NCI-H1417 (cell line): ENCODE data around the gene NT5C1A.
A peak's percentile ranks its signal among the peaks of the same experiment; 100 is the strongest.

Experiments
- DNase-seq, 3 experiments: peaks; one replicate each; lab custom pipeline; 2025; lab: John Stamatoyannopoulos, UW

NT5C1A gene

GRCh38 chr1:39689635-39690034 lies 17.7 kb upstream of the NT5C1A start:
- DNase-seq, result peak in 2 of 3 experiments; percentile 31 to 72

DNA sequence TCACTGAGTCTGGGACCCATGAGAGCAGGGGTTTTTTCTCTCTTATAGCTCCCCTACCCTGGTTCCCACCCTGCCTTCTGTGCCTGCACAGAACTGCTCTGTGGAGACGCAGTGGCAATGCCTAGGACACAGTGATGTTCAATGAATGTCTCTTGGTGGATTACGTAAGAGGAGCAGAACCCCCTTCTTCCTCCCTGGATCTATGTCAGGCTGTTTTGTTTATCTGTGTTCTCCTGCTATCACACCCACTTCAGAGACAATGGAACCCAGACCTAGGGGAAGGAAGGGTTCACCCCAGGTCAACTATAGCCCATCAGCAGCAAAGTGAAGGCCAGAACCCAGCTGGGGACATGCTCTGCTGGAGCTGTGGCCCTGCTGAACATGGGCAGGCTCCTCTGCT lies 17.3 kb upstream of the NT5C1A start:
- peak in 1 of 3 experiments; percentile 54 for DNase-seq

DNA sequence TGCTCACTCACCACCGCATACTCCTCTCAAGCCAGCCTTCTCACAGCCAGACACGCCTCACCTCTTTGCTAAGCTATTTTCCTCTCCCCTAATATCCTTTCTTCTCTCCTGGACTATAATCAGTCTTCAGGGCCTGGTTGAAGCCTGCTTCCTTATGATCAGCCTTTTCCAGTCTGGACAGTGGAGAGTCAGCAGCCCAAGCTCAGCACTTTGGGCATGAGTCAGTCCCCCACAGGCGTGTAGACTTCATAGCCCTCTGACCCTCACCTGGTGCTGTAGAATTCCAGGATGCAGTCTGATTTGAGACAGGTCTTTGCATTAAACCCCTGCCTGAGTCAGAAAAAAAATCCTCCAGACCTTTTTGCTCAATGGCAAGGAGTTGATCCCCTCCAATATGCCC lies 16.8 kb upstream of the NT5C1A start:
- no peak for DNase-seq

GRCh38 chr1:39687243-39687642 lies 15.3 kb upstream of the NT5C1A start:
- no peak for DNase-seq

DNA sequence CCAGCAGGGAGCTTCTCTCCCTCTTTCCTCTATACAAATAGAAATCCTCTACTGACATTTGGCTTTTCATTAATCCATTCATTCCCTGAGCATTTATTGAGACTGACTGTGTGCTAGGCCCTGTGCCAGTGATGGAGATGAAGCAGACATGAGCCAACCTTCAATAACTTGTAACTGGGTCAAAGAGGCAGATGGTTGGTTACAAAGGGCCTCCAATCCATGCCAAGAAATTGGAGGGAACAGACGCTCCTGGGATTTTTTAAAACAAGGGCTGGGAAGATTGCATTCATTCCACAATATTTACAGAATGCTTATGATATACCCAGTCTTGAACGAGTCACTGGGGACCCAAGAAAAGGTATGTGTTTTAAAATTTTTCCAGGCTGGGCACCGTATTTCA lies 13.2 kb upstream of the NT5C1A start:
- no peak for DNase-seq

GRCh38 chr1:39684313-39684664 lies 12.4 kb upstream of the NT5C1A start:
- no peak for DNase-seq

GRCh38 chr1:39683591-39684312 lies 11.8 kb upstream of the NT5C1A start:
- no peak for DNase-seq

GRCh38 chr1:39681999-39682398 lies 10.1 kb upstream of the NT5C1A start:
- DNase-seq, result no peak

GRCh38 chr1:39681294-39681693 lies 9.4 kb upstream of the NT5C1A start:
- no peak for DNase-seq

DNA sequence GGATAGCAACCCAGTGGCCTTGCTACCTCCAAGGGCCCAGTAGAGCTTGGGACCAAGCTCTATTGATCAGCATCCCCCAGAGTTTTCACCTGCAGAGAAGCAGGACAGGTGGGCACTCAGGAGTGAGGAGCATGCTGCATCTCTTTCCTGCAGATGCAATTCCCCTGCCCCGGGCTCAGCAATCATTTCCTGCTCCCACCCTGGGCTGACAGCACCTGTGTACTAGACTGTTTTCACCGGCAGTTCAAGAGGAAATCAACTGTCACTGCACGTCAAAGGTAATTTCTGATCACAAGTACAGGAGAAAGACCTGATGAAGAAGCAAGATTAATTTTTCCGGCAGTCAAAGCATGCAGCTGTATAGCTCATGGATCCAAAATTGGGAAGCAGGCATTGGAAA lies 8.8 kb upstream of the NT5C1A start:
- no peak for DNase-seq

DNA sequence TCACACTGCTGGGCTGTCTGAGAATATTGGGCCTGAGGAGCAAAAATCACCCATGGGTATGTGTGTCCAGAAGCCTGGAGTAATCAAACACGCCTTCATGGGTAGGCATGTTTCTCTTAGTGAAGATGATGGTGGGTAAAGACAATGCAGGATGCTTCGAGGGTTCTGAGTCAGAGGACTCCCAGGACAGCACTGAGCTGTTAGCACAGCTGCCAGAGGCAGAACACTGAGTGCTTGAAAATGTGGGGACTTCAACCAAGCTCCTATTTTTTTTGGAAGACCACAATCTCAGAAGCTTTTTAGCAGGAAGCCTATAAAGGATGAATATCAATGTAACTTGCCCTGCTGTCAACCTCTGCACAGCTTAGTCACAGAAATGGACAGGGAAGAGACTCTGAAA lies 7.9 kb upstream of the NT5C1A start:
- no peak for DNase-seq

DNA sequence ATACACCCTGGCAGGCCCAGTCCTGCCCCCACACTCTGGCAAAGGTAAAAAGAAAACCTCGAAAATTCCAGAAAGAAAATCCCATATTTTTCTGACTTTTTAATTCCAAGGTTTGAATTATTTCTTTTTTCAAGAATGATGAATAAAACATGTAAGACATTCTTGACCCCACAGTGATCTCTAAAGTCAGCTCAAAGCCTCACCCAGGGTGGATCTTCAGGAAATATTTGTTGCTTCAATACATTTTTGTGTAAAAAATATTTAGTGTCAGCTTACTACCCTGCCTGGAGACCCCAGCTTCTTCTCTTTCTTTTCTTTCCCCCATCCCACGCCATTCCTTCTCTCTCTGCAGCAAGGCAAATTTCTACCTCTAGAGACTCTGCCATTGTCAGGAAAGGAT lies 7.0 kb upstream of the NT5C1A start:
- no peak for DNase-seq

DNA sequence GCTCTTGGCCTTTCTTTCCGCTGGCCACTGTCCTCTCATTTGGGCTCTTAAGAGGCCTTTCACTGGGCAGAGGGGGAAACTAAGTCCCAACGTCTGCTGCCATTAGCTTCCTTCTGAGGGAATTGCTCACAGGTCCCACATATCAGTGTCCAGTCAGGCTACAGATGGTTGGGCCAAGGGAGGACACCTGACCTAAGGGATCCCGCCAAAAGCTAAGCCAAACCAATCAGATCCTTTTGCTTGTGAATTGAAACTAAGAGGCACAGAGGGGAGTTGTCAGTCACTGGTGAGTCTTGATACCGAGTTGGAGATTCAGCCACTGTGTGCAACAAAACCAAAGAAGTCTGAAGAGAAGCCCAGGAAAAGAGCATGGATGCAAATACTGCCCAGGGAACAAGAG lies 5.7 kb upstream of the NT5C1A start:
- DNase-seq, result no peak

DNA sequence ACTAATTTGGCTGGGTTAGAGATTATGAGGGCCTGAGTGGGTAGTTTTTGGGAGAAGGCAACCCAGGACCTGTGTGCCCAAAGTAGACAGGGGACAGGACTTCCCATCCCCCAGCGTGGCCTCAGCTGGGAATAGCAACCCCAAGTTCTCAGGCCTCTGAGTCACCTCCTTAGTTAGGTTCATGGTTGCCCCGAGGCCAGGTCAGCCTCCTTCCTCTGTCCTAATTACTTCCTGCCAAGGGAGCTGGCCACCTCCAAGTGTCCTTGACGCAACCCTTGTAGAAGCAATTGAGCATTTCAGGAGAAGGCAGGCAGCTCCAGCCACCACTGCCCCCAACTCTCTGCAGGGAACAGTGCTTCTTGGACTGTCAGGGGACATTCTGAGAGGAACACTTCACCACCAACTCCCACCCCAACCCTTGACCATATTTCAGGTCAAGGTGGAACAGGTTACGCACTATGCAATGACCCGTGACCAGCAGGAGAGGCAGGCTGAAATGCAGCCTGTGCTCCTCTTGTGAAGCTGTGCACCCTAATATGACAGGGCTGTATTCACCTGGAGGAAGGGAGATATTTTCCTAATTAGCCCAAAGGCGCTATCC lies 5.1 kb upstream of the NT5C1A start:
- no peak for DNase-seq

DNA sequence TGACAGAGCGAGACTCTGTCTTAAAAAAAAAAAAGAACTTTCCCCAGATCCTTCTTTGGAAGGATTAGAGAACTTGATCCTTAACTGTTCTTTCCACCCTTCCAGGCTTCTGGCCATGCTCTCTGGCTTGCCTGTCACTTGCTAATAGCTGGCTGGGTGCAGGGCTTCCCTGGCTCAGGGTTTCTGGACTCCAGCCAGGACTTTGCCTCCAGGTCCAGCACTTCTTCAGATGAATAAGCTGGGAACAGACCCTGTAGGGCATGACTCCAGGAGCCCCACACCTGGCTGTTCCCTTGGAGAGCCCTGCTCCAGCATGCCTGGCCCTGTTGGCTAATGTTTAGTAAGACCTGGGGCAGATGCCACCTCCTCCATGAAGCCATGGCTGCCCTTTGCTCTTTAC lies 3.3 kb upstream of the NT5C1A start:
- peak in 1 of 3 experiments; percentile 34 for DNase-seq

DNA sequence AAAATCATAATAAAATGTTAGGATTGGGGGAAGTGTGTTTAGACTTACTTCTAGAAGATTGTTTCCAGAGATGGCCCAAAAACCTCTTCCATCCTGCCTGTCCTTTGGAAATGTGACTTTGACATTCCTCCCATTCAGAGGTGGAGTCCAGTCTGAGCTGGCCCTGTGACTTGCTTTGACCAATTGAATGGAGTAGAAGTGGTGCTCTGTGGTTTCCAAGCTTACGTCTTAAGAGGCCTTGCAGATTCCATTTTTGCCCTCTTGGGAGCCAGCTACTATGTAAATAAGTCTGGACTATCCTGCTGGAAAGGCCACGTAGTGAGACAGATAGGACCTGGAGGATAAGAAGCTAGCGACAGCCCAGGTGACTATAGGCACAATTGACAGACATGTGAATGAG lies 1.3 kb upstream of the NT5C1A start:
- DNase-seq, result peak in 1 of 3 experiments; percentile 20

DNA sequence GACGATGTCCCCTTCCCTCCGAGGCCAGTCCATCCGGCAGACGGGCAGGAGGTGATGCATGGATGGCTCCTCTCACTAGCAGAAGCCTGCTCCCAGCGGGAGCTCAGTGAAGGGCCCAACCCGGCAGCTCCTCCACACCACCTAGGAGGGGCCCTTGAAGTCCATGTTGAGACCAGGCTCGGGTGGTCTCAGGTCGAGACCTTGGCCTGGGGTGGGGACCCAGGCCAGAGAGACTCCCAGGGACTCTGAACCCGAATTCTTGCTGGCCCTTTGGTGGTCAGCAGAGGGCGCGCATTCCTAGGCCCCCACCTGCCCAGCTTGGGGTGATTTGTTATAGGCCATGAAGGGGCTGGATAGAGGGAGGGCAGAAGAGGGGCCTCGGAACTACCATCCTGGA lies 642 bp upstream of the NT5C1A start:
- DNase-seq, result no peak

DNA sequence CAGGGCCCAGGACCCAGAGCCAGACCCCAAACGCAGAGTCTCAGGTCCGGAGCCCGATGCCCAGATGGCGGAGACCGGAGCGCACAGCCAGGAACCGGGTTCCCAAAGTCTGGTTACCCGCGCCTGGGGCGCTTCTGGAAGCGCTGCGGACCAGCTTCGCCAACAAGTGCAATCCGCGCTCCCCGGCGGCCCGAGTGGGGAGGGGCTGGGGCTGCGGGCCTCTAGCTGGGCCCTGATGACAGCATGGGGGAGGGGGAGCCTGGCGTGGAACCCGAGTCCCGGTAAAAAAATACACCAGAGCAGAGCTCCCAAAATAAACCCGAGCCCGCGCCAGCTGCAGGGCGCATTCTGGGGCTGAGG lies 494 bp downstream of the NT5C1A start:
- peak in 2 of 3 experiments; percentile 34 to 45 for DNase-seq

GRCh38 chr1:39670689-39671088 lies 1.2 kb downstream of the NT5C1A start:
- no peak for DNase-seq

- no peak for DNase-seq
These were observed 3.0 kb downstream of the NT5C1A start for GRCh38 chr1:39668894-39669293.

GRCh38 chr1:39668111-39668510 lies 3.8 kb downstream of the NT5C1A start:
- DNase-seq, result no peak

- no peak for DNase-seq
These were observed 5.1 kb downstream of the NT5C1A start for GRCh38 chr1:39666772-39667171.

DNA sequence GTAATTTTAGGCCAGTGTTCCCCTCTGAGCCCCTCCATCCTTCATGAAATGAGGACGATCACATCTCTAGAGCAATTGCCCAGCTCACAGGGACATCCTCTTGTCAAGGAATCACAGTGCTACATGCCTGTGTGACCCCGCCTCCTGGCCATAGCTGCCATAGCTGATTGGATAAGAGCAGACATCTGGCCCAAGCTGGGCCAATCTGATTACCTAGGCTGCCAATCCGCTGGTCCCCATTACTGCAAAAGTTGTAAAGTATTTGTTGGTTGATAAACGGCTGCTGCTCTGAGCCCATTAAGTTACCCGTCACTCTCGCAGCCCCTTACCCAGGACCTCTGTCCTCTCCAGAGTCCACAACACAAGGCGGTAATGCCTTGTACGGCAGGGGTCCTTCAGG lies 8.3 kb downstream of the NT5C1A start:
- no peak for DNase-seq

DNA sequence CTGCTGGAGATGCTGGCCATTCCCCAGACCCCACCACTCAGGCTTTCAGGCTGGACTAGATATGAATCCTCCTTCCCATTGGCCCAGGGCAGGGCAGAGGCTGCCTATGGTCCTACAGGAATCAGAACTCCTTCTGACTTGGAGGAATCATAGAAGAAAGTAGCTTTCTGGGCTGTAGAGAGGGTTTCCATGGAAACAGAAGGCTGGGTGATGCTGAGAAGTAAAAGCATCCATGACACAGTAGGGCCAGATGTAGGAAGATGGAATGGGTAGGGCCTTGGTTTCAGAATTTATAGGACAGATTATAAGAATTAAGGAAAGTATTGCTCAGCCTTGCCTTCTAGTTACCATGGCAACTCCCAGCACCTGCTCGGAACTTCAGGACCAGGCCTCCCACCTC lies 9.0 kb downstream of the NT5C1A start:
- no peak for DNase-seq
